ENCODE measurements around the gene LINC01488.

DNA sequence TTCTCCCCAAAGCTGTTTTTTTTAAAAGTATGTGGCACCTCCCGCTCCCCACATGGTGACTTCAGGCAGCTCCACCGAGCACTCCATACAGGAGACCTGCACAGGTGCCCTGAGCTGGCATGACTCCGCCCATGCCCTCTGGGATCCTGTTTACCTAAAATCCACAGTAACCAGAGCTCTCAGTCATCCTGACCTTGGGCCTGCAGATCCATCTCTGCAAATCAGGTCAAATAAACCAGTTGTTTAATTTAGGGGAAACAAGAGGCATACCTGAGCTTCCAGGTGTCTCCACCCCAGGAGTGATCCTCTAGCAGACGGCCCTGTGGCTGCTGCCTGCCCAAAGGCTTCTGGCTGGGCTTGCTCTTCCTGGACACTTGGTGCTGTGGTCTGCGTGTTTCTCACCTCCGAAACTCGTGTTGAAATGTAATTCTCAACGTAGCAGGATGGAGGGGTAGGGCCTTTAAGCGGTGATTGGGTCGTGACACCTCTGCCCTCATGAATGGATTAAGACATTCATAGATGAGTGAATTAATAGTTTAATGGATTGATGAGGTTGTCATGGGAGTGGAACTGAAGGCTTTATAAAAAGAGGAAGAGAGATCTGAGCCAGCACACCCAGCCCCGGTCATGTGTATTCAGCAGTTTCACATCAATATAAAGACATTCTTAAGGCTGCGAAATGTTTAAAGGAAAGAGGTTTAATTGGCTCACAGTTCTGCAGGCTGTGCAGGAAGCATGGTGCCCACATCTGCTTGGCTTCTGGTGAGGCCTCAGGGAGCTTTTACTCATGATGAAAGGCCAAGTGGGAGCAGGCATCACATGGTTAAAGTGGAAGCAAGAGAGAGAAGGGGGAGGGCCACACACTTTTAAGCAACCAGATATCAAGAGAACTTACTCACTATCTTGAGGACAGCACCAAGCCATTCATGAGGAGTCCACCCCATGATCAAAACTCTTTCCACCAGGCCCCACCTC lies 34.1 kb downstream of the LINC01488 start:
- TF ChIP-seq POLR2A (IDR thresholded peaks at IDR 0.05; ENCODE audit: low read length) = no peak
- no peak for TF ChIP-seq GATA1 (IDR thresholded peaks at IDR 0.05; ENCODE audit: low read depth, low read length)

Data from erythroblast (primary cell).